ENCODE data around the gene CRELD2. TPM values are rescaled to one million over a fixed set of nuclear protein-coding genes. Genes with fewer than 3 reads are reported as not detected.
A peak's percentile ranks its signal among the peaks of the same experiment; 100 is the strongest.

The CRELD2 gene
- total and polyA plus RNA-seq, 2 of the 13 experiments (the other 11 are each of a cell fraction or from before 2014, with no cell fraction given) = 17.2 to 44.7 TPM

DNA sequence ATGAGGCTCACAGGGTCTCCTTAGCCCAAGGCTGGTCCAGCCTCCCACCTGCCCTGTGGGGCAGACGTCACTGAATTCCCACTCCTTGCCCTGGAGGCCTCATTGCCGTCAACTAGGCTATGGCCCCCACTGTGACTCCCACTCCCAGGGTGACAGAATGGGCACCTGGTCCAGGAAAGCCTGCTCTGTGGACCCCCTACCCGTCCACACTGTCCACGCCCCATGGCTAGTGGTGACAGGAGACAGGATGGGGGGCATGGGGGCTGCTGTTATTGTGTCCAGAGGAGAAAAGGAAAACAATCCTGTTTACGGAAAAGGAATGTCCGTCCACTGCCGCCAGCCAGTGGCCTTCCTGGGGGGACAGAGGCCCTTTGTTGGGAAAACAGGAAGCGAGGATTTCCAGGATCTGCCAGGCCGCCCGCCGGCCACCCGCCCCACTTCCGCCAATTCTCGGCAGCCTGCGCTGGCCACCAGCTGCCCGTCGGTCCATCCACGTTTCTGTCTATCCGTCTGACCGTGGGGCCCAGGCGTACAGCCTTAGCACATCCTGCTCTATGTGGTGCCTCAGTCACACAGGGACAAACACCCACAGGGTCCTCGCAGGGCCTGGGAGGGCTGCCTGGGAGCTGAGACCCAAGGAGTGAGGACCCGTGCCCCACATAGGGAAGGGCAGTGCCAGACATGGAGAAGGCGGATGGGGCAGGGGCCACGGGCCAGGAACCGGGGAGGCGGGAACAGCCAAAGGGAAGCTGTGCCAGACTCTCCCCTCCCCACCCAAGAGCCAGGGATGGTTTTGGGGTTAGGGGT is 19.5 kb downstream of the CRELD2 start (continued):
- TF ChIP-seq, protein P1, sequence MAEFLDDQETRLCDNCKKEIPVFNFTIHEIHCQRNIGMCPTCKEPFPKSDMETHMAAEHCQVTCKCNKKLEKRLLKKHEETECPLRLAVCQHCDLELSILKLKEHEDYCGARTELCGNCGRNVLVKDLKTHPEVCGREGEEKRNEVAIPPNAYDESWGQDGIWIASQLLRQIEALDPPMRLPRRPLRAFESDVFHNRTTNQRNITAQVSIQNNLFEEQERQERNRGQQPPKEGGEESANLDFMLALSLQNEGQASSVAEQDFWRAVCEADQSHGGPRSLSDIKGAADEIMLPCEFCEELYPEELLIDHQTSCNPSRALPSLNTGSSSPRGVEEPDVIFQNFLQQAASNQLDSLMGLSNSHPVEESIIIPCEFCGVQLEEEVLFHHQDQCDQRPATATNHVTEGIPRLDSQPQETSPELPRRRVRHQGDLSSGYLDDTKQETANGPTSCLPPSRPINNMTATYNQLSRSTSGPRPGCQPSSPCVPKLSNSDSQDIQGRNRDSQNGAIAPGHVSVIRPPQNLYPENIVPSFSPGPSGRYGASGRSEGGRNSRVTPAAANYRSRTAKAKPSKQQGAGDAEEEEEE (CRISPR knock-in tag; IDR thresholded peaks at IDR 0.05; ENCODE audit: borderline replicate concordance) = no peak
- no peak for TF ChIP-seq IKZF4 (CRISPR knock-in tag; IDR thresholded peaks at IDR 0.05; ENCODE audit: borderline replicate concordance, low read depth, not compliant biosample characterization)
- no peak for TF ChIP-seq ZNF674 (CRISPR knock-in tag; IDR thresholded peaks at IDR 0.05; ENCODE audit: low read depth)
- TF ChIP-seq, protein P2, sequence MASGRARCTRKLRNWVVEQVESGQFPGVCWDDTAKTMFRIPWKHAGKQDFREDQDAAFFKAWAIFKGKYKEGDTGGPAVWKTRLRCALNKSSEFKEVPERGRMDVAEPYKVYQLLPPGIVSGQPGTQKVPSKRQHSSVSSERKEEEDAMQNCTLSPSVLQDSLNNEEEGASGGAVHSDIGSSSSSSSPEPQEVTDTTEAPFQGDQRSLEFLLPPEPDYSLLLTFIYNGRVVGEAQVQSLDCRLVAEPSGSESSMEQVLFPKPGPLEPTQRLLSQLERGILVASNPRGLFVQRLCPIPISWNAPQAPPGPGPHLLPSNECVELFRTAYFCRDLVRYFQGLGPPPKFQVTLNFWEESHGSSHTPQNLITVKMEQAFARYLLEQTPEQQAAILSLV (CRISPR knock-in tag; IDR thresholded peaks at IDR 0.05; ENCODE audit: borderline replicate concordance) = no peak; the same call in 1 of the 2 replicates
- TF ChIP-seq, protein P3, sequence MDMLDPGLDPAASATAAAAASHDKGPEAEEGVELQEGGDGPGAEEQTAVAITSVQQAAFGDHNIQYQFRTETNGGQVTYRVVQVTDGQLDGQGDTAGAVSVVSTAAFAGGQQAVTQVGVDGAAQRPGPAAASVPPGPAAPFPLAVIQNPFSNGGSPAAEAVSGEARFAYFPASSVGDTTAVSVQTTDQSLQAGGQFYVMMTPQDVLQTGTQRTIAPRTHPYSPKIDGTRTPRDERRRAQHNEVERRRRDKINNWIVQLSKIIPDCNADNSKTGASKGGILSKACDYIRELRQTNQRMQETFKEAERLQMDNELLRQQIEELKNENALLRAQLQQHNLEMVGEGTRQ (IDR thresholded peaks at IDR 0.05; ENCODE audit: low read depth, low read length) = no peak
- TF ChIP-seq, protein P3 (CRISPR knock-in tag; IDR thresholded peaks at IDR 0.05; ENCODE audit: borderline replicate concordance) = no peak
- peak; percentile 57; the same call in 1 of the 2 replicates for TF ChIP-seq ZNF543 (CRISPR knock-in tag; IDR thresholded peaks at IDR 0.05)
- no peak for TF ChIP-seq SMARCE1 (IDR thresholded peaks at IDR 0.05; ENCODE audit: borderline replicate concordance)
- peak; percentile 63 for TF ChIP-seq PPARG (CRISPR knock-in tag; conservative IDR thresholded peaks at IDR 0.05)
- no peak for TF ChIP-seq ZNF143 (CRISPR knock-in tag; IDR thresholded peaks at IDR 0.05)
- TF ChIP-seq, protein P4, sequence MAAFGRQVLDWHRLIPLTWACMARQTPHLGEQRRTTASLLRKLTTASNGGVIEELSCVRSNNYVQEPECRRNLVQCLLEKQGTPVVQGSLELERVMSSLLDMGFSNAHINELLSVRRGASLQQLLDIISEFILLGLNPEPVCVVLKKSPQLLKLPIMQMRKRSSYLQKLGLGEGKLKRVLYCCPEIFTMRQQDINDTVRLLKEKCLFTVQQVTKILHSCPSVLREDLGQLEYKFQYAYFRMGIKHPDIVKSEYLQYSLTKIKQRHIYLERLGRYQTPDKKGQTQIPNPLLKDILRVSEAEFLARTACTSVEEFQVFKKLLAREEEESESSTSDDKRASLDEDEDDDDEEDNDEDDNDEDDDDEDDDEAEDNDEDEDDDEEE (CRISPR knock-in tag; IDR thresholded peaks at IDR 0.05) = no peak
- TF ChIP-seq REXO4 (CRISPR knock-in tag; IDR thresholded peaks at IDR 0.05; ENCODE audit: borderline replicate concordance) = no peak
- no peak for TF ChIP-seq HOXD1 (CRISPR knock-in tag; IDR thresholded peaks at IDR 0.05)
- TF ChIP-seq ARNT (IDR thresholded peaks at IDR 0.05) = no peak
- TF ChIP-seq, protein P5, sequence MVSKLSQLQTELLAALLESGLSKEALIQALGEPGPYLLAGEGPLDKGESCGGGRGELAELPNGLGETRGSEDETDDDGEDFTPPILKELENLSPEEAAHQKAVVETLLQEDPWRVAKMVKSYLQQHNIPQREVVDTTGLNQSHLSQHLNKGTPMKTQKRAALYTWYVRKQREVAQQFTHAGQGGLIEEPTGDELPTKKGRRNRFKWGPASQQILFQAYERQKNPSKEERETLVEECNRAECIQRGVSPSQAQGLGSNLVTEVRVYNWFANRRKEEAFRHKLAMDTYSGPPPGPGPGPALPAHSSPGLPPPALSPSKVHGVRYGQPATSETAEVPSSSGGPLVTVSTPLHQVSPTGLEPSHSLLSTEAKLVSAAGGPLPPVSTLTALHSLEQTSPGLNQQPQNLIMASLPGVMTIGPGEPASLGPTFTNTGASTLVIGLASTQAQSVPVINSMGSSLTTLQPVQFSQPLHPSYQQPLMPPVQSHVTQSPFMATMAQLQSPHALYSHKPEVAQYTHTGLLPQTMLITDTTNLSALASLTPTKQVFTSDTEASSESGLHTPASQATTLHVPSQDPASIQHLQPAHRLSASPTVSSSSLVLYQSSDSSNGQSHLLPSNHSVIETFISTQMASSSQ (IDR thresholded peaks at IDR 0.05; ENCODE audit: low read depth) = no peak
- TF ChIP-seq, protein P5 (CRISPR knock-in tag; IDR thresholded peaks at IDR 0.05; ENCODE audit: borderline replicate concordance) = peak; percentile 67

Data from HepG2 (cell line).